Embryonic facial prominence (tissue), 1 donor: ENCODE measurements around the gene RGL1.

Experiments used
- DNase-seq: peaks from one replicate; pipeline ENCODE4 v3.0.0-alpha.2; 2016; ENCODE audit errors: extremely low spot score

Gene RGL1

DNA sequence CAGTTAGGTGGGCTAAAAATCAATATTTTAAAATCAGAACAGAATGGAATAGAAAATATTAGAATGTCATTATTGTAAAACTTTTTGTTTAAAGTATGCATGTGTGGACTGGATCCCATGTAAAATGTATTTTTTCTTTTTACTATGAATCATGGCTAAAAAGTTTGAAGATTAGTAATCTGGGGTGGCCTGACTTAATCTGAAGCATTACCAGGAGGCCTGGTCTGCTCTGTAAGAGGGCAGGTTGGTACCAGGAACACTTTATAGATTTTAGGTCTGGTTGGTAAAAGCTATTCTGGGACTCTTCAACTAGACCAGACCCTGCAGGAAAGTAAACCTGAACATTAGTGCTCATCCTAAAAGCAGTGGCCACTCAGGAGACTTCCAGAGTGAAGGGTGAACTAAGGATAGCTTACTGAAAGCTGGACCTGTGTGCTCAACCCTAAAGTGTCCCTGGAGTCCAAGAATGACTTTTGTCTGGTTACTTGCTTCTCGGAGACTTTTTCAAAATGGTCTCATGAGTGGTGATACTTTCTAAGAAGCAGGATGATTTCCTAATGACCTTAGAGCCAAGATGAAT lies 16.5 kb downstream of the RGL1 start:
- DNase-seq, result no peak

DNA sequence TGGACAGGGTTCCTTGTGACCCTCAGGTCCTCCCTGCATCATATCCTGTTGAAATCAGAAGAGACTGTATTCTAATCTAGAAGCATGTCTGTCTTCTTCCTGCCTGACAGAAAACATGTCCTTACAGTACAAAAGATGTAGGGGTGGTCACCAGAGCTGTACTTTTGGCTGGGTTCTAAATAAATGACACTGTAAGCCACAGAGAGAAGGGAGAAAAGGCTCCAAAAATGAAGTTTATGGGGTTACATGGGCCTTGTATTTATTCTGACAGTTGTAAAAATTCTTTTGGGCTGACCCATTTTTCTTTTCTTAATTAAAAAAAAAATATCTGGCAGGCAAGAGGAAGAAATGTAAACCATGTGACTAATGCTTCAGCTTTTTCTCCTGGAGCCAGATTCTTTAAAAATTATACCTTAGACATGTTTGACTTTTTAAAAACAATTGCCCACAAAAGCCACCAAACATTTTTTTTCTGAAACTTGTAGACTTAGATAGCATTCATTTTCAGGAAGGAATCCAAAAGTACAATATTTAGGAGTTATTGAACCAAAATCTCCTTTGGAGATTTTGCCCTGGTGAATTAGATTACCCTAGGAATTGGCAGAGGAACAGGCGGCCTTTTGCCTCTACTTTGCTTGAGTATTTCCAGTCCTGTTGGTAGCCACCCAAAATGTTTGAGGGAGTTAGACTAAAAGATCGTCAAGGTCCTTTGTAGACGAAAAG lies 17.1 kb downstream of the RGL1 start:
- DNase-seq, result no peak

DNA sequence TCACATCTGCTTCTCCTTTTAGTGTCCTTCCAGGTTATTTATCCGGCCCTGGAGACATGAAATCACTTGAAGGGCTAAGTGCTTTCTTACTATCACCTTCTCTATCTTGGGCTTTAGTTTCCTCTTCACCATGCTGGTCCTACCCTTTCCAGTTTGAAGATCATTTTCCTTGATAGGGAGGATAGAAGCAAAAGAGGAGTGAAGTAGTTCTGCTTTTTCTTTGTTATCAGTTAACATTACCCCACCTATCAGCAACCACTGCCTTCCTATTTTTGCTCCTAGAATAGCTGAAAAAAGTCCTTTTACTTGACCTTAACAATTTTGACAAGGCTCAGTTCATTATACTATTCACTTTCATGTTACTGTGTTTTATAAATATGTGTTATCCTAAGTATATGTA lies 19.4 kb downstream of the RGL1 start:
- DNase-seq, result no peak

DNA sequence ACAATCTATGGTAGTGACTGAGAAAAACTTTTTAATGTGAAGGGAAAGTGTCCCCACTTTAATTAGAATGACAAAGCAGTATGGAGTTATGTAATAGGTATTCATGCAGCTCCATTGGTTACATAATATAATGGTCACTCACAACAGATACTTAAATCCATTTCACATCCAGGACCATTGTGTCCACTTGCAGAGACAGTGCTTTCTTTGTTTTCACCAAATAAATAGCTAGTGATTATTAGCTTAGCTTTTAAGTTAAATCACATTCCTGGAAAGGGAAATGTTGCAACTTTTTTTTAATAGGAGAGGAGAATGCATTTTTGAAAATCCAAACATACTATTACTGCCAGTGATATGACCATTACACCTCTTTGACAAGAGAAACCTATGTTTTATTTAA lies 22.9 kb downstream of the RGL1 start:
- no peak for DNase-seq

DNA sequence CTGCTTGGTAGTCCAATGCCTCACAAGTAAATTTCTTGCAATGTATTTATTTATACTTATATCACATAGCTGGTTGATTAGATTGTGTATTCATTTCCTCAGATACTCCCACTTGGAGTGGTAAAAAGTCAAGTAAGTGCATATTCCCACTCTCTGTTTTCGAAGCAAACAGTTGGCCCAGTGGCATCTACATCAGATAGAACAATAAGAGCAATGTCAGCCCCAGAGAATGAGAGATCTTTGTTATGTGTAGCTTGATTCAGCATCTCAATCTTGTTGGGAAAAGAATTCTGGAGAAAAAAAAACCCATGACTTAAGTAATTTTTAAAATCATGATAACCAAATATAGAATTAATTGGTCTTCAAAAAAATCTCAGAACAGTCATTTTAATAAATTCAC lies 25.5 kb downstream of the RGL1 start:
- no peak for DNase-seq

DNA sequence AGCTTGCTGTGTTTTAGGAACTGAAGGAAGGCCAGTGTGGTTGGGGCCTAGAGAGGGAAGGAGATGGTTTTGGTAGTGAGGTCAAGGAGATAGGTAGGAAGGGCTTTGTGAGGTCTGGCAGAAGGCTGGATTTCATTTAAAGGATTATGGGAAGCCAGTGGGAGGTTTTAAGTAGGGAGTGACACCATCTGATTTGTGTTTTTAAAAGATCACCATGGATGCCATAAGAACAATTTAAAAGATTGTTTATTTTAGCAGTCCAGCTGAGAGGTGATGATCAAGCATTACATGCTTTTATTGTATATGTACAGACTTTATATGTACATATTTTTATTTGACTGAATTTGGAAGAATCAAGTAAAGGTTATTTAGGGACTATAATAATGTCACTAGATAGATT lies 26.4 kb downstream of the RGL1 start:
- DNase-seq, result no peak

DNA sequence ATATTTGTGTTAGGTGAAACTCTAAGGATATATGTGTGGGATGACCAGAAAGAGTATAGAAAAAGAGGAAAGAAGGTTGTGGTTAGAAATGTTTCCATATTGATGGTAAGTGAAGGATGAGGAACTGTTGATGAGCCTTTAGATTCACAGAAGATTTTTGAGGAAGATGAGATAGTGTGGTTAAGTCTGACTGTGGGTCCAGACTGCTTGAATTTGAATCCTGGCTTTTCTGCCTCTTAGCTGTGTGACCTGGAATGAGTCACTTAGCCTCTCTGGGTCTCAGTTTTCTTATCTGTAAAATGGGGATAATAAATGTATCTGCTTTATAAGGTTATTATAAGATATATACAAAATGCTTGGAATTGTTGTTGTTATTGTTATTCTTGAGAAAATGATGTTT lies 27.5 kb downstream of the RGL1 start:
- DNase-seq, result no peak

DNA sequence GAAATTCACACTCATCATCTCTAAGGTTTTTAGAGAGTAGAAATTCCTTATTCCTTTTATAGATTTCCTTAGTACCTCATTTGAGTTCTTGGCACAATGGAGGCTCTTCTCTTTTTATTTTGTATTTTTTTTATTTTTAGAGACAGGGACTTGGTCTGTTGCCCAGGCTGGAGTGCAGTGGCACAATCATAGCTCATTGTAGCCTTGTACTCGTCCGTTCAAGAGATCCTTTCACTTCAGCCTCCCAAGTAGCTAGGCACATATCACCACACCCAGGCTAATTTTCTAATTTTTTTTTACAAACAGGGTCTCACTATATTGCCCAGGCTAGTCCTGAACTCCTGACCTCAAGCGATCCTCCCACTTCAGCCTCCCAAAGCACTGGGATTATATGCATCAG lies 29.6 kb downstream of the RGL1 start:
- no peak for DNase-seq

DNA sequence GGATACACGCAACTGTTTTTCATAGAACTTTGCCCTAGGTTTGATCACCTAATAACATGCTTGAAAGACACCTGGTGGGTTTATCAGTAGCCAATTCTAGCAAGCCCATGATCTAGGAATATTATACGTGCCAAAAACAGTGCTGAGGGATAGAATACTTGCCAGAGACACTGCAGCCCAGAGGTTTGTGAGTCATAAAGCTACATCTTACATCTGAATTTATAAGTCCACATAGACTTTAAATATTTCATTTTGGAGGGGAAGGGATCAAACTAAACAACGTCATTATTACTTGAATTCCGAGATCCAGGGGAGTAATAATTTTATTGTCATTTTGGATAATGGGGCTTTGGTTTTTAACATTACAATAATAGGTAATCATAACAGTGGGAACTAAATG lies 31.7 kb downstream of the RGL1 start:
- DNase-seq, result no peak

DNA sequence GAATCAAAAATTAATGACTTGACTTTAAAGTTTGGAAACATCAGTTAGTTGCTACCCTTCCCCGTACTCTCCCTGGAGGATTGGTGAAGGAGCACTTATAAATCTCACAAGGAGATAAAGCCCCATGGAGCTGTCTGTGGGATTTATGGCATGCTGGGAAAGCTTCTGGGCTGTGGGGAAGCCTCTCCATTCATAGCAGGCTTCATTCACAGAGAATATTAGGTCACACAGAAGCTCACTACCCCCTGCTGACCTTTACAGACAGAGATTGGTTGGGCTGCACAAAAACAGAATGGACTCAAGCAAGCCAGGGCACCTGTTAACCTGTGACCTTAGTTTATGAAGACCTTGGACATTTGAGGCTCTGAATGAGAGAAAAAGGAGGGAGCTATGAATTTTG lies 32.1 kb downstream of the RGL1 start:
- DNase-seq, result no peak

DNA sequence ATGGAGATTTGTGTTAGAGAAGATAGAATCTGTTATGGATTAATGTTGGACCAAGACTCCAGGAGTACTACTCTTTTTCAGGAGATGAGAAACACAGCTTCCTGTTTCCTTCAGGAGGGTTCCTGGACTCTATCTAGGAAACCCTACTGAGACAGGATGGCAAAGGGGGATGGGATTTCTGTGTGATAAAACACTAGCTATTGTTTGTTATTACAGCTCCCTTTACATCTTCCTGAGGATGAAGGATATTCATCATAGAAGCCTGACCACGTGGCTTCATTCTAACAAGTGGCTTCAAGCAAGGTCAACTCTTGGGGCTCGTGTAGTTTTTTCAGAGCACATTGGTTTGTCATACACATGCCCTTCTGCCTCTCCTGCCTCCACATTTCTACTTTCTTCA lies 33.3 kb downstream of the RGL1 start:
- no peak for DNase-seq

DNA sequence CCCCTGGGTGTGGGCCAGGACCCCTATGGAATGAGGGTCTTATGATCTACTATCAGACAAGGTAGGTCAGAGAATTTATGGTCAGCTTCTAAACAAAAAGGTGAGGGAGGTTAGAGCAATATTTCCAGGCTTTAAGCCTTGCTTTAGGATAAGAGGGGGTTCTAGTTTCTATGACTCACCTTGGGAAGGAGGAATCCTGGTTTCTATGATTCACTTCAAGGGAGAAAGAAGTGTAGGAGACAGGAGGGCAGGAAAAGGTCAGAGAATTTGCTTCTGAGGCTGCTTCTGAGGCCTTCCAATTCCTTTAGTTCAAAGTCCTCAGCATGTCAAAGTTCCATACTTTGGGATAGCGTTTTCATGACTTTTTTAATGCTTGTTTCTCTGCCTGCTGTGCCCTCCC lies 35.2 kb downstream of the RGL1 start:
- no peak for DNase-seq

DNA sequence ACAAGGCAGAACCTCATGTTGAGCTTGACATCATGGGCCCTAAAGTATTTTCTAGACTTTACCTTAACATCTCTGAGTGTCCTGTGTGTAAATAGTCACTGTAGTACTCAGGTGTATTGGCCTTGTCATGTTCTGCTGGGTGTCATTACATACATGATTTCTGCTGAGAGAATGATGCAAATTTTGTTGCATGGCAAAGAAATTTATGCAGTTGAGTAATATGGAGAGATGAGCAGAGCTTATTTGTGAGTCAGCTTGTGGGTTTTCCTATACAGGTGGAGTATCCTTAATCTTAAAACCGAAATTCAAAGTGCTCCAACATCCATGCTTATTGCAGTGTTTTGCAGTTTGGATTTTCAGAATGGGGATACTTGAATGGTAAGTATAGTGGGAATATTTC lies 36.6 kb downstream of the RGL1 start:
- no peak for DNase-seq

DNA sequence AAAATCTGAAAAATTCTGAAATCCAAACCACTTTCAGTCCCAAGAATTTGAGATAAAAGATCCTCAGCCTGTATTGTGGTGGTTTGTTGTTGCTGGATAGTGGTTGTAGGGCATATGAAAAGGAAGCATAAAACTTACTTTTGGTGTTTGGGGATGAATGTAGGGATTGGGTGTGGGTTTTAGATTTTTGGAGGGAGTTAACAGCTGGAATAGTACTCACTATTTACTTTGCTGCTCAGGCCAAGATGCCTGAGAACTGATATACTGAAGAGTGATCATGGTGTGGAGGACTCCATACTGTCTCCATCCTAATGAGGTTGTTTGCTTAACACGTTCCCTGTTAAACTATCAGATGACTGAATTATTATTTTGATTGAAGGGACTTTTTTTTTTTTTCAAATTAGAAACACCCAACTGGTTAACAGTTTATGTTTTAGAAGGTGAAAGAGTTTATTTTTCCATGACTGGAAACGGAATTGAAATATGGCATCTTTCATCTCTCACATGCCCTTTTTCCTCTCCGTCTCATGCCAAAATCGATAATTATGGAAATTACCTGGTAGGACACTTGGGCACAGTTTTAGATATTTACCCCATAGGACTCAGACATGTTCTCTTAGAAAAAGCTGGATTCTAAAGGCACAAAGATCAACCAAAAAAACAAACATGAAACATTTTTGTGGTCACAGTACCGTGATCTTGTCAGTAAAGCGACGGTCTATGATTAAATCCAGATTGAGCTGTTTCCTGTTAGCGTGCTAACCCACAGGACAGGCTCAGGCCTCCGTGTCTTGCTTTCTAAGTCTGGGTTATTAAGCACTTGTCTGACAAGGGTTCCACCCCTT lies 37.3 kb downstream of the RGL1 start:
- DNase-seq, result peak; percentile 66

DNA sequence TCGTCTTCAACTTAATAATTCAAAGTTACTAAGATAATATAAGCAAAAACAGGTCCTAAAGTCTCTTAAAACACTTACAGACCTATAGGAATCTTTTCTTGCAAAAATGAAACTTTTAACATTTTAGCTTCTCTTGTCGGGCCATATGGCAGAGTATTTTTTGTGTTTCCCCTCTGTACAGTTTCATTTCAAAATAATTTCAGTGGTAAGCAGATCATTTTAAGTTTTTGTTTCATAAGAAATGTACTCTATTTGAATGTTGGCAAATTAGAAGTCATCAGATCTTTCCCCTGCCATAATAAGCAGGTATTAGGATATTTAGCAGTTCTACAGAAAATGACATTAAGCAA lies 37.9 kb downstream of the RGL1 start:
- no peak for DNase-seq

DNA sequence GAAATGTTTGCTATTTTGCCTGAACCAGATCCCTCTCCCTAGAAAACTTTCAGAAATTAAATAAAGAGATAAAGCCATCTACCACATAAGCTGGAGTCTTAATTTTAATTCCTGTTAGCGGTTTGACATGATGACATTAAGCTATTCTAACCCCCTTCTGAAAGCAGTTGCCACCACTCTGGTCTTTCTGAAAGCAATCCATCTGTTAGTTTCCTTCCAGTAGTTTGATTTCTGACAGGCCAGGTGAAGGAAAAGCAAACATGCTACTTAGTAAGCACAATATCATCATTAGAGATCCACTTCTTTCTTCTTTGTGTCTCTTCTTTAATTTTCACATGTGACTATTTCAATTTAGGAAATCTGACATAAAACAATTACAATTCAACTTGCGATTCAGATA lies 39.9 kb downstream of the RGL1 start:
- DNase-seq, result no peak

DNA sequence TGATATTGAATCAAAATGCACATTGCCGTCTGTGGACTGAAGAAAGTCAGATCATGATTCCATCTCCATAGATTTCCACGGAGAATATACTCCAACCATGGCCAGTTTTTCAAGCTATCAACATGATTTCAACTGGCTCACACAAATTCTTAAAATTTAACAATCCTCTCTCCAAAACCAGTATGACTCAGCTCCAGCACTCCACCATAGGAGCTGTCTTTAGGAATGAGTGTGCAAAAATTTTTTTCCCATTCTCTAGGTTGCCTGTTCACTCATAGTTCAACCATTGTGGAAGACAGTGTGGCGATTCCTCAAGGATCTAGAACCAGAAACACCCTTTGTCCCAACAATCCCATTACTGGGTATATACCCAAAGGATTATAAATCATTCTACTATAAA lies 40.8 kb downstream of the RGL1 start:
- DNase-seq, result no peak

DNA sequence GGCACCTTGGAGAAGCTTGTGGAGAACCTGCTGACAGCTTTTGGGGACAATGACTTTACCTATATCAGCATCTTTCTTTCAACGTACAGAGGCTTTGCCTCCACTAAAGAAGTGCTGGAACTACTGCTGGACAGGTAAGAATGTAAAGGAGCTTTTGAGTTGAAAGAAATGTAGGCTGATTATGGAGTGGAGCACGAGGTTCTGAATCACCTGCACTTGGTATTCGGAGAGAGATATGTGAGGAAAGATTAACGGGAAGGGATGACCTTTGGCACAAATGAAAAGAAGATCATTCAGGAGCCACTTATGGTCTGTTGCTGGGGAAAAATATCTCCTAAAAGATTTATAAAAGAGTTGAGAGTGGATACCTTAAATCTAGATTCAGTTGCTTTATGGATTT lies 42.7 kb downstream of the RGL1 start:
- no peak for DNase-seq

DNA sequence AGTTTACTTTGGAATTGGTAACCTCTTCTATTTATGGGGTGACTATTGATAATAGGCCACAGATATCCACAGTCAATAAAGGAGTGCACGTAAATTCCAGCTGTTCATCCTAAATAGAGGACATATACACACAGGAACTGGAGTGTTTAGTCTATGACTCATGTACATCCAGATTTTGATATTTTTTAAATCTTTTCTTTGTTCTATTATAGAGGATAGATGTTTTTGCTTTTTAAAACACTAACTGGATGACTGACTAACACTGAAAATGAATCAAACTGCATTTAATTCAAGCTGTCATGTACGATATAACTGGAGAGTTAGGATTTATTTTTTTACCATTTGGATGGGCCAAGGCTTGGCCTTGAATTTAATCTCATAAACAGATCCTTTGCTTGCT lies 45.9 kb downstream of the RGL1 start:
- DNase-seq, result no peak

DNA sequence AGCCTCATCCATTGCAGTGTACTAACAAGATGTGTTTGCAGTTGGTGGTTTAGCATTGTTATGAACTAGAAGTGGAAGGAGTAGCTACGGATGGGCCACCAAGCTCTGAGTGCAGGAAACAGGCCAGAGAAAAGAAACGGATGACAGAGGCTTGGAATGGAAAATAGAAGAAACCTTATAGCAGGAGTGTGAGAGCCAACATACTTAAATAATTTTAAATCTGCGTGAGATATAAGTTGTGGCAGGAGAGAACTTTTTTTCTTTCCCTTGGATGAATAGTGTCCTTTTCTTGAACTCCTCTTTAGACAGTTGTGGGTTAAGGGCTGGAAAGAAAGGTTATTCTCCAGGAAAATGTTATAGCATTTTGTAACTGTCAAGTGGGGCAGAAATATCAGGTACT lies 54.2 kb downstream of the RGL1 start:
- no peak for DNase-seq

DNA sequence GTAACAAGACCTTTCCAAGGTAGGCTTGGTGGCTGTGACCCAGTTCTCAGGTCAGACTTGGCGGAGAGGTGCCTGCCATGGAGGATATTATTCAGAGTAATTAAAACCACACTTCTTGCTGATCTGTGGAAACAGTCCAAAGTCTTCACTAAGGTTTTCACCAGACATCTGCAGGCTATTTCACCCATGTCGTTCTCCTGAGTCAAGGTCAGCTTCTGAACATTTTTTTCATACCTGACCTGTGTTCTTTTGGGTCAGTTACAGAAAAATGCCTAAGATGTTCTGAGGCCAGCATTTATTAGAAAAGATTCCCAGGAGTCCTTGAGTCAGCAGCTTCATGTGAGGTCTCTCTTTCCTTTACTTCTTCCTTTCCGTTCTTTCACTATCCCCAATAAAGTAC lies 54.9 kb downstream of the RGL1 start:
- no peak for DNase-seq

DNA sequence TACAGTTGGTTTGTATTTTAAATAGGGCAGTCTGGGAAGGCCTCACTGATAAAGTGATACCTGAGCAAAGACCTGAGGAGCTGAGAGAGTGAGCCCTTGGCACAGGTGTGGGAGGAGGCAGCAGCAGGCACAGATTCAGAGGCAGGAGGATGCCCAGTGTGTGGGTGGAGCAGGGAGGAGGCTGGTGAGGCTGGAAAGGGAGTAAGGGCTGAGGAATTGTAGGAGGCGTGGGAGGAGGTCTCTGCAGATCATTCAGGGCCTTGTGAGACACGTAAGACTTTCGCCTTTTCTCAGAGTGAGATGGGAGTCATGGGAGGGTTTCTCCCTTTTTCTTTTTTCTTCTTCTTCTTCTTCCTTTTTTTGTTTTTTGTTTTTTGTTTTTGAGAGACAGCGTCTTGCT lies 58.0 kb downstream of the RGL1 start:
- no peak for DNase-seq

DNA sequence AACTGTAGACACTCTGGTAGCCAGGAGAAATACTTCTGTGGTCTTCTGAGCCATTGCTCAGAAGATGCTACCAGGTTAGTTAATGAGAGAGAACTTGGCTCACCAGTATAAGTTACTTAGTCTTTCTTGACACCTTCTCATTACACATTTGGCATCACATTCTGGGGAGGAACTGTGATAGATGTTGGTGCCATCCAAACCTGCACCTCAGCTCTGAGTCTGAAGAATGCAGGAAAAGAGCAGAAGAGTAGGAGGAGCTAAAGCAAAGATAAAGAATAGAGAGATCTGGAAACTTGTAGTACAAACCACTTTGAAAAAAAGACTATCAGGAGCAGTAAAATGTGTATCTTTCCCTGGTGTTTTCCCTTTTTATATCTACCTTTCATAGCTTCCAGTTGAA lies 58.9 kb downstream of the RGL1 start:
- no peak for DNase-seq
